ENCODE results near the gene HIBADH. TPM values are rescaled to one million over a fixed set of nuclear protein-coding genes. Genes with fewer than 3 reads are reported as not detected.
A peak's percentile ranks its signal among the peaks of the same experiment; 100 is the strongest.

The HIBADH gene
- polyA plus RNA-seq (2012; ENCODE audit: insufficient read depth, insufficient read length), result 53.4 TPM

DNA sequence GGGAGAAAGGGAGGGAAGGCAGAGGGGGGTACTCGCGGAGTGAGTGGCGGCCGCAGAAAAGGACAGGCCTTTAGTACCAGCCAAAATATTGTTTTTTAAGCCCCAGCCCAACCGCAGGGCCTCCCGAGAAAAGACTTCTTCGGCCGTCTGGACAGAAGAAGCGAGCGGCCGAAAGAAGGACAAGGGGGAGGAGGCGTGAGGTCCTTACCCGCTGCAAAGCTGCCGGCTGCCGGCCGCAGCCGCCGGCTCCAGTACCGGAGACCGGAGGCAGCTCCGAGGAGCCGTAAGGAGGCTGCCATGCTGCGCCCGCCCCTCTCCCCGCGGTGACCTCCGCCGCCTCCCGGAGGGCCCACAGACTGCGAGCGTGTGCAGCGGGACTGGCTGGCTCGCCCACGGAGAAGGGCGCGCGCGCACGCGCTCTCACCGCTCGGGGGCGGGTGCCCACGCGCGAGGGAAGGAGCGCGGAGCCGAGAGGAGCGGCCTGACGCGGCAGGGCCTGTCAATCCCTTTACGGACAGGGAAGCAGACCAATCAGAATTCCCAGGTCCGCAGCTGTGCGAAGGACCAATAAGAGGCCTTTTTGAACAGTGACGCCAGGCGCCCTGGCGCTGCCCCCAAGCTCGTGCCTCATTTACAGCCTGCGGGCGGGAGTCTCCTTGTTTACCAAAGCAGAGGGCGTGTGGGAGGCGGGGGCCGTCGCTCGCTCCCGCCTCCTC, at the start of gene HIBADH:
TSS of gene HIBADH (minus strand) at position 394 of the 716 bp plus-strand sequence. CDS start at position 299, 95 bp downstream.
- peak within 1 kb of the TSS; percentile 89 for H3K4me3 ChIP-seq (ENCODE audit: low read length)
- DNase-seq (ENCODE audit: low read depth, low spot score), result peak; percentile 99

DNA sequence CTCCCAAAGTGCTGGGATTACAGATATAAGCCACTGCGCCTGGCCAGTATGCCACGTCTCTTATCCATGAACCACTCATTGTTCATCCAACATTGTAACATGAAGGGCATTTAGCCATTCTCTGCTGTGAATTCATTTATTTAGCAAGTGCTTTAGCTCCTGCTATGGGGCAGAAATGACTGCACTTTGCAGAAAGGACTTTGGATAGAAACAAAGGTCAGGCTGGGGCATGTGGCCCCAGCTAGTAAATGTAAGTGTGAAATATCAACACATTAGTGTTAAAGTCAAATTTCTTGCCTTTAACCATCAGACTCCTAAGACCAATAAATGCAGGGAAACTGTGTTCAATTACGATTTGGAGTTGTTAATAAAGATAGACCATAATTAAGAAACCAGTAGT, 49.5 kb upstream of the HIBADH start:
- no peak overlapping the region for H3K4me3 ChIP-seq (ENCODE audit: low read length)
- no peak for DNase-seq (ENCODE audit: low read depth, low spot score)

GRCh38 chr7:27709137-27710075, 46.7 kb upstream of the HIBADH start:
- no peak overlapping the region for H3K4me3 ChIP-seq (ENCODE audit: low read length)
- DNase-seq (ENCODE audit: low read depth, low spot score), result no peak

DNA sequence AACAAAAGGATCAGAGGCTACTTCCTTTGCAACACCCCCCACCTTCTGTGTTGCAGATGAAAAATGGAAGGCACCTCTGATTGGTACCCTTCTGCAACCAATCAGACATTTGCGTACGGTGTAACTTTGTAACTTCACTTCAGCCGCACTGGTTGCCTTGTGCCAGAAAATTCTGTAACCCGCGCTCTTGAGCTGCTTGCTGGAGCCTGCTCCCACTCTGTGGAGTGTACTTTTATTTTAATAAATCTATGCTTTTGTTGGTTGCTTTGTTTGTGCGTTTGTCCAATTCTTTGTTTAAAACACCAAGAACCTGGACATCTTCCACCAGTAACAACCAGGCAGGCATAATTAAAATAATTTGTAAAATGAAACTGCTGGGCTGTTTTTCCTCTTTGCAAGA, 45.8 kb upstream of the HIBADH start:
- no peak for DNase-seq (ENCODE audit: low read depth, low spot score)
- H3K4me3 ChIP-seq (ENCODE audit: low read length), result no peak overlapping the region

GRCh38 chr7:27705200-27705594, 42.5 kb upstream of the HIBADH start:
- no peak overlapping the region for H3K4me3 ChIP-seq (ENCODE audit: low read length)
- no peak for DNase-seq (ENCODE audit: low read depth, low spot score)

DNA sequence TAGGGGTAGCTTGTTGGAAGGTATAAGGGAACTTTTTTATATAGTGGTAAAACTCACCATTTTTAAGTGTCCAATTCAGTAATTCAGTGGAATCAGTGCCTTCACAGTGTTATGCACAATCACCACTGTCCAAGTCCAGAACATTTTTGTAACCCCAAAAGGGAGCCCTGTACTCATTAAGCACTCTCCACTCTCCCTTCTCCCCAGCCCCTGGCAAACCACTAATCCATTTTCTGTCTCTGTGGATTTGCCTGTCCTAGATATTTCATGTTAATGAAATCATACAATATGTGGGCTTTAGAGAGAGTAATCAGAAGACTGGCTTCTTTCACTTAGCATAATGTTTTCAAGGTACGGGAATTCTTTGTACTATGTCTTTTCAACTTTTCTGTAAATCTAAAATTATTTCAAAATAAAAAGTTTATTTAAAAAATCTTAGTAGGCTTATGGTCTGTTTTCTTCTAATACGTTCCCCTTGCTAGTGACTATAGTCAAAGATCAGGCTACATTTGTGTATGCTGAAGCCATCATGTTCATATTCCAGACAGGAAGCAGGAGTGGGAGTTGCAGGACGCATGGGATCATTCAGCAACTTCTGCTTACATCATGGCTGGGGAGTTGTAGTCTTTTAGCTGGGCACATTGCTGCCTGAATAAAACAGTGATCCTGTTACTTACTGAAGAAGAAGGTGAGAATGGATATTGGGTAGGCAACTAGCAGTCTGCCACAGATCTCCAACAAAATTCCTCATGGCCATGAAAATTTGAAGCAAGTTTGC, 41.9 kb upstream of the HIBADH start:
- DNase-seq (ENCODE audit: low read depth, low spot score), result no peak
- H3K4me3 ChIP-seq (ENCODE audit: low read length), result no peak overlapping the region

DNA sequence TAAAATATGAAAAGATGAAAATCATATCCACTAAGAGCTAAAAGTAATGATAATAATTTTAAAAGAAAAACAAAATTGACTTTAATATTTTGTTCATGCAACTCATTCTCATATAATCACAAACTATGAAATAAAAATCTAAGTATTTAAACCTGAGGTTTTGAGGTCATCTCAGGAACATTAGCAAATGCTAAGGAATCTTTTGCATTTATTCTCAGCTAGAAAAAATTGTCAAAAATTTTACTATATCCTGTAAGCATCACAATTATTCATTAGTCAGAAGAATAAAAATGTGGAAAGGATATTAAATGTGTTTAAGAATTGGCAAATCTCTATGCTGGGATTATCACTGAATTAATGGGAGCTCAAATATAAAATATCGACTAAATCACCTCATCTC, 40.5 kb upstream of the HIBADH start:
- H3K4me3 ChIP-seq (ENCODE audit: low read length), result no peak overlapping the region
- DNase-seq (ENCODE audit: low read depth, low spot score), result no peak

DNA sequence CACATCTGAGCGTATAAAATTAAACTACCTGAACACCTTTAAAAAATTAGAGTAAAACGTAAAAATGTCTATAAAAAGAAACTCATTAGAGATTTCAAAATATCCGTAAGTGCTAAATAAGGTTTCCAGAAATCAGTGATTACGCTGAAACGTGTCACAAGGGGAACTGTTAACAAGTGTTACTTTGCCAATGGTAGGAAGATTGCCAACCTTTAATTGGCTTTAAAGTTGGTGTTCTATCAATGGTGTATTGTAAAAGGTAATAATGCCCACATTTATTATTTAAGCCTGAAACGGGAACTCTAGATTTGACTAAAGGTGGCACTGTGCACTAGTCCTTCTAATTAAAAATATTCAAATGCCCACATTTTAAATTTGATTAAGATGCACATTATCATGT, 37.8 kb upstream of the HIBADH start:
- no peak overlapping the region for H3K4me3 ChIP-seq (ENCODE audit: low read length)
- no peak for DNase-seq (ENCODE audit: low read depth, low spot score)

- no peak overlapping the region for H3K4me3 ChIP-seq (ENCODE audit: low read length)
- no peak for DNase-seq (ENCODE audit: low read depth, low spot score)
Measured at GRCh38 chr7:27699751-27700150, 37.1 kb upstream of the HIBADH start.

DNA sequence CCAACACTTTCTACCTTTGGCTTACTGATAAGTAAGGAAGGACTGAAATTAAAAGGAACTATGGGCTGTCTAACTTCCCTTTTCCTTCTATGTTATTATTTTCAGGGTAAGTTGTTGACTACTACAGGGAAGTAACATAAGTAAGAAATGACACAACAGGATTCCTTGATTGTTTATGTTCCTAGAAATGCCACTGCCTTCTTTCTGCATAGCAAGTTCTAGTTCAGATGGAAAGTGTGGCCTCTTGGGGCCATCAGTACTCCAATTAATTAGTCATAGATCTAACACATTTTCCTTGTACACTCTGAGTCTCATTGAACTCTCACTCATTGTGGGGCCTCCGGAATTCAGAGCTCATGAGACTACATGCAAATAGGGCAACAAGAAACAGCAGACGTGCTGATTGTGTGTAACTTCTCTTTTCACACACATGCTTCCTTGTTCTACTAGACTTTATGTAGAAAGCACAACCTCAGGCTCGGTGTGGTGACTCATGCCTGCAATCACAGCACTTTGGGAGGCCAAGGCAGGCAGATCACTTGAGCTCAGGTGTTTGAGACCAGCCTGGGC, 35.3 kb upstream of the HIBADH start:
- no peak overlapping the region for H3K4me3 ChIP-seq (ENCODE audit: low read length)
- no peak for DNase-seq (ENCODE audit: low read depth, low spot score)

DNA sequence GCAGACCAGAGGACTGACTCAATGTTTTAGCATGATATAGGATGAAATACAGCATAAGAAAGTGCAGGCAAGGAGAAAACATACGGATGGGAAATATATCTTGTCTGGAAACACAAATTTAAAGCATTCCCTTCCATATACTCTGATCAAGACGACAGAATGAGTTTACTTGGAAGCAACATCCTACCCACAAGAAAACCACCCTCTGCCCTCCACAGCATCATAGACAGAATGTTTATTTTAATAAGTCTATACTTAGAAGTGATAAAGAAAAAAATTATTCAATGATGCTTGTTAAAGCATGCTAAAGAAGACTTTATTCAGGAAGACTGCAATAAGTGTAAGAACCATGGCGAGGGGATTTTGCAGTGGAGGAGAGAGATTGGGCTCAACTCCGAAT, 32.4 kb upstream of the HIBADH start:
- H3K4me3 ChIP-seq (ENCODE audit: low read length), result no peak overlapping the region
- DNase-seq (ENCODE audit: low read depth, low spot score), result no peak

DNA sequence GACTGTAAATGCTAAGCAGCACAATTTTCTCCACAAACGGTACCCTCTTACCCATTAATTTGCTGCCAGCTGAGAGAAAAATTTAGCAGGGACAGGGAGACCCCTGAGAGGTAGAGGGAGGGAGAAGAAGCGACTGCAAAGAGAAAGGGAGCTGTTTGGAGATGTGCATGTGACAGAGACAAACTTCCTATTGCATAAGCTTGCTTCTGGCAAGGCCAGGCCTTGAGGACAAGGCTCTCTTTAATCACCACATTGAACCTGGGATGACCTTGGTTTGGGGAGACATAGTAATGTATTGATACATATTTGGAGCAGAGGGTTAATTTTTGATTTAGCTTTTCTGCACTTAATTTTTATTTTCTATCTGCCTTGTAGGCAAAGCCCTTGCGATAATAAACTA, 31.1 kb upstream of the HIBADH start:
- no peak for DNase-seq (ENCODE audit: low read depth, low spot score)
- H3K4me3 ChIP-seq (ENCODE audit: low read length), result no peak overlapping the region

DNA sequence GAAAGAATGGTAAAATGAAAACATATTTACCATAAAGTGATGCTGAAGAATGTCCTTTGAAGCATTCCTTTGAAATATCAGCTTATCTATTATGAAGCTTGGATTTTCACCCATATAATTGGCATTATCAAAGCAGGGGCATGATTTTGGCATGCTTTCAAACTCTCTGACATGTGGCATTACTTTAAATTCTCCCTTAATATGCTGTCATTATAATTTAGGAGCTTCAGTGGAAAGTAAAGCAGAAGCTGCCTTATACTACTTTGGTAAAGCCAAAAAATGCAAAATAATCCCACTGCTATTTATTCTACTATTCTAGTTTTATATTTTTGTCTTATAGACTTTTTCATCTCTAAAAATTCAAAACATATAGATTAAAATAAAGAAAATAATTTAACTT, 28.0 kb upstream of the HIBADH start:
- no peak overlapping the region for H3K4me3 ChIP-seq (ENCODE audit: low read length)
- DNase-seq (ENCODE audit: low read depth, low spot score), result no peak

GRCh38 chr7:27689591-27690164, 27.0 kb upstream of the HIBADH start:
- peak; percentile 19 for DNase-seq (ENCODE audit: low read depth, low spot score)
- no peak overlapping the region for H3K4me3 ChIP-seq (ENCODE audit: low read length)

GRCh38 chr7:27689150-27689549, 26.5 kb upstream of the HIBADH start:
- H3K4me3 ChIP-seq (ENCODE audit: low read length), result no peak overlapping the region
- no peak for DNase-seq (ENCODE audit: low read depth, low spot score)

- DNase-seq (ENCODE audit: low read depth, low spot score), result no peak
Measured at GRCh38 chr7:27688646-27689045, 26.0 kb upstream of the HIBADH start.

GRCh38 chr7:27688056-27688455, 25.4 kb upstream of the HIBADH start:
- DNase-seq (ENCODE audit: low read depth, low spot score), result no peak
- H3K4me3 ChIP-seq (ENCODE audit: low read length), result no peak overlapping the region

More at GRCh38 chr7:27688646-27689045, 26.0 kb upstream of the HIBADH start:
- no peak overlapping the region for H3K4me3 ChIP-seq (ENCODE audit: low read length)

DNA sequence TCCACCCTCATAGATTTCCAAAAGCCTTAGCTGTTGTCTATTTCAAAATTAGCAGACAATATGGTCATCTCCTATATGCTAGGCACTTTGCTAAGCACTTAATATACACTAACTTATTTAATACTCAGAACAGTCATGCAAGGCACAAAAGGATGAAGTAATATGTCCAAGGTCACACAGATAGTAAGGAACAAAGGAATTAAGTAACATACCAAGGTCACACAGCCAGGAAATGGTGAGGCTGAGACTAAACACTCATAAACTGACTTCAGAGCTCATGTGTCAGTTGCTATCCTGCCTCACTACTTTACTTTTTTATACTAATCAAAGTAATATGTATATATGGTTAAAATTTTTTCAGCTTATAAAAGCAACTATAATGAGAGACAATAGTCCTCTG, 23.6 kb upstream of the HIBADH start:
- no peak overlapping the region for H3K4me3 ChIP-seq (ENCODE audit: low read length)
- no peak for DNase-seq (ENCODE audit: low read depth, low spot score)

DNA sequence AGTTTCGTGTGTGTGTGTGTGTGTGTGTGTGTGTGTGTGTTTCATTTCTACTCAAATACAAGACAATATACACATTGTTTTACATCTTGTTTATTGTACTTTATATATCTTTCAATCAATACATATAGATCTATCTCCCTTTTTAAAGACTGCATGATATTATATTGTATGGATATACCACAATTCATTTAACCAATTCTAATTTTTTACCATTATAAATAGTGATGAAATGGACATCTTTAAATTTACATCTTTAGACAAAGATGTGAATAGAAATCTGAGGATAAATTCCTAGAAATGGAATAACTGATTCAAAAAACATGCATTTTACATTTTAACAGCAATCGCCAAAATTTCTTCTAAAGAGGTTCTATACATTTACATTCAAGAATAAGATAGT, 23.2 kb upstream of the HIBADH start:
- H3K4me3 ChIP-seq (ENCODE audit: low read length), result no peak overlapping the region
- DNase-seq (ENCODE audit: low read depth, low spot score), result no peak
